DOHH2 (cell line): ENCODE data around the gene SMAD7.
A peak's percentile ranks its signal among the peaks of the same experiment; 100 is the strongest.

ENCODE experiments used
- H3F3A ChIP-seq: fragments of 200-600 bp; sonication (generic), shearing (Covaris generic); 2 replicates; pipeline ENCODE4 v1.6.0; 2016; ENCODE audit warnings: antibody characterized with exemption, mild to moderate bottlenecking; ENCODE audit not compliant: control insufficient read depth, insufficient read depth
- H3K27ac ChIP-seq: fragments of 200-600 bp; sonication (generic); 2 replicates; pipeline ENCODE4 v1.5.1; 2014; ENCODE audit warnings: low read depth, mild to moderate bottlenecking, low read length, moderate library complexity
- H3K27me3 ChIP-seq: fragments of 200-600 bp; sonication (generic); 2 replicates; pipeline ENCODE4 v1.6.1; 2014; ENCODE audit warnings: mild to moderate bottlenecking, low read length, mixed read lengths; ENCODE audit not compliant: control insufficient read depth
- H3K36me3 ChIP-seq: fragments of 200-600 bp; sonication (generic); 2 replicates; pipeline ENCODE4 v1.6.1; 2014; ENCODE audit warnings: mild to moderate bottlenecking, low read length, moderate library complexity, mixed read lengths; ENCODE audit not compliant: control insufficient read depth
- H3K4me1 ChIP-seq: fragments of 200-600 bp; sonication (generic); 2 replicates; pipeline ENCODE4 v1.6.1; 2014; ENCODE audit warnings: mild to moderate bottlenecking, low read length, mixed read lengths; ENCODE audit not compliant: control insufficient read depth
- H3K4me2 ChIP-seq: fragments of 200-600 bp; sonication (generic); 2 replicates; pipeline ENCODE4 v1.6.0; 2014; ENCODE audit warnings: mild to moderate bottlenecking, low read length, moderate library complexity
- H3K4me3 ChIP-seq: fragments of 200-600 bp; sonication (generic); 2 replicates; pipeline ENCODE4 v1.5.1; 2014; ENCODE audit warnings: mild to moderate bottlenecking, low read length, mixed read lengths
- H3K79me2 ChIP-seq: fragments of 200-600 bp; sonication (generic); 2 replicates; pipeline ENCODE4 v1.6.1; 2014; ENCODE audit warnings: mild to moderate bottlenecking, low read length, mixed read lengths; ENCODE audit not compliant: control insufficient read depth
- H3K9me2 ChIP-seq: fragments of 200-600 bp; sonication (generic); replicated peaks from 2 replicates; pipeline ENCODE4 v1.6.1; 2014; ENCODE audit warnings: mild to moderate bottlenecking, low read length, mixed read lengths; ENCODE audit not compliant: control insufficient read depth
- H3K9me3 ChIP-seq: fragments of 200-600 bp; sonication (generic); 2 replicates; pipeline ENCODE4 v1.6.1; 2014; ENCODE audit warnings: antibody characterized with exemption, low read length, mixed read lengths; ENCODE audit not compliant: control insufficient read depth, insufficient read depth
- H4K20me1 ChIP-seq: fragments of 200-600 bp; sonication (generic); 2 replicates; pipeline ENCODE4 v1.6.0; 2014; ENCODE audit warnings: low read depth, mild to moderate bottlenecking, antibody characterized with exemption, low read length, moderate library complexity; ENCODE audit not compliant: control insufficient read depth, insufficient read depth
- CTCF ChIP-seq: fragments of 200-600 bp; sonication (generic); IDR thresholded peaks from one replicate; pipeline ENCODE4 v1.5.1; 2014; ENCODE audit warnings: antibody characterized with exemption, mild to moderate bottlenecking, low read depth, low read length; ENCODE audit not compliant: poor library complexity, severe bottlenecking
- EZH2phosphoT487 ChIP-seq: fragments of 200-600 bp; sonication (generic); IDR thresholded peaks from 2 replicates; pipeline ENCODE4 v1.6.1; 2017; ENCODE audit warnings: borderline replicate concordance, mild to moderate bottlenecking, antibody characterized with exemption, low read length, moderate library complexity, mixed read lengths

SMAD7 gene

DNA sequence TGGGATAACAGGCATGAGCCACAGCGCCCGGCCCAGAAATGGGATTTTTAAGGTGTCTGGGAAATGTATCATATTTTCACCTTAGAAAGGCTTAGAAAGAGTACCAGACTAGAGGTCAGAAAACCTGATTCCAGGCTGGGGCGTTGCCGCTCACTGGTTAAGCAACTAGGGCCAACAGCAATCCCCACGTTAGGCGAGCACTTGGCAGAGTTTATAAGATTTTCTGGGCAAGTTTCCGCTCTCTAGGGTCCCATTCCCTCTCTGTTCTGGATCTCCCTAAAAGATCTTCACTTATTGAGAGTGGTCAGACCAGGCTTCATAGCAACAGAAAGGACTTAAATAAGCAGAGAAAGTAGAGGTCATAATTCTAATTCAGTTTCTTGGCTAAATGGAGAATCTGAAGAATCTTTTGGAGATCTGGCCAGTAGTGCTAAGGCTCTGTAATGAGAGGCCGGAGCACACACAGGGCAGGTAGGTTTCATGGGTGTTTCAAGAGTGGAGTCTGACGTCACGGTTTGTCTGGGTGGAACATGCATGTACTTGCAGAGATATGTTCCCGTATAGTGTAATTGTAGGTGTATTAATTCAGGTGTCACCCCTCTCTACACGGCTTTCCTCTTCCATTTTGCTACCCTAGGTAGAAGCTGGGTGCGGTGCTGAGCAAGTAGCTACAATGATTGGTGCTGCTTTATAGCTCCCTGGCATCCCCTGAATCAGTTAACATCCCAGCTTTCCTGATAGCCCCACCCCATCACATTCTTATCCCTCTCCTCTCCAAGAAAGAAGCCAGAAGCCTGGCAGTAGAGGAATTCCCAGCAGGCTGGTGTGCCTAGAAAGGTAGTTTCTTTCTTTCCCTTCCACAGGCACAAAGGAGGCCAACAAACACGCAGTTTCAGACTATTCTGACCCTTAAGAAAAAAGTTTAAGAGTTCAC, 4.4 kb upstream of the SMAD7 start:
- Histone ChIP-seq H3K79me2 (no peaks in the 10 kb centered on the region), H3K4me2 (no peak overlapping the region), H3K4me1 (peaks cover 31% of the 10 kb centered on the region), H4K20me1 (0 out of 2 replicates have a peak, but pooled peaks cover under 1% of the 10 kb centered on the region), H3K9me3 (no peaks in the 10 kb centered on the region), H3K9me2 (no peaks in the 10 kb centered on the region), H3K36me3 (no peaks in the 10 kb centered on the region), H3F3A (peaks cover 6% of the 10 kb centered on the region), H3K27ac (no peak overlapping the region), H3K27me3 (peaks cover 46% of the 10 kb centered on the region), H3K4me3 (no peak overlapping the region)
- TF ChIP-seq EZH2phosphoT487 (no peak), CTCF (no peak)

- H3K4me3 ChIP-seq = peak overlapping the region; percentile 86
- peaks cover 6% of the 10 kb centered on the region for H3F3A ChIP-seq
- 0 out of 2 replicates have a peak, but pooled peaks cover 4% of the 10 kb centered on the region for H4K20me1 ChIP-seq
- H3K27me3 ChIP-seq = peaks cover 62% of the 10 kb centered on the region
- TF ChIP-seq CTCF (no peak), EZH2phosphoT487 (no peak)
- H3K4me1 ChIP-seq = peaks cover 51% of the 10 kb centered on the region
- H3K36me3 ChIP-seq = no peaks in the 10 kb centered on the region
- H3K79me2 ChIP-seq = no peaks in the 10 kb centered on the region
- H3K9me3 ChIP-seq = no peaks in the 10 kb centered on the region
- H3K27ac ChIP-seq = no peak overlapping the region
- peak overlapping the region; percentile 93 for H3K4me2 ChIP-seq
- no peaks in the 10 kb centered on the region for H3K9me2 ChIP-seq
Measured at GRCh38 chr18:48953104-48953706, 2.4 kb upstream of the SMAD7 start.

GRCh38 chr18:48952287-48953103, 1.7 kb upstream of the SMAD7 start:
- Histone ChIP-seq H3K27me3 (peaks cover 70% of the 10 kb centered on the region), H3K4me3 (peak overlapping the region; percentile 86), H3K9me2 (no peaks in the 10 kb centered on the region), H3K9me3 (no peaks in the 10 kb centered on the region), H3K27ac (peak overlapping the region; percentile 34), H3F3A (peaks cover 6% of the 10 kb centered on the region), H3K4me2 (peak overlapping the region; percentile 93), H3K79me2 (no peaks in the 10 kb centered on the region), H3K36me3 (no peaks in the 10 kb centered on the region), H3K4me1 (peaks cover 58% of the 10 kb centered on the region), H4K20me1 (0 out of 2 replicates have a peak, but pooled peaks cover 4% of the 10 kb centered on the region)
- TF ChIP-seq CTCF (no peak), EZH2phosphoT487 (no peak)
